Erythroblast (primary cell): ENCODE measurements around the gene MRPL46.
"Not testable (repeated sequence)": the region's sequence is repeated elsewhere in the genome, so short reads cannot be mapped to it uniquely, and the experiment has no call there.

Experiments used
- DNase-seq, 2 experiments: peaks; one replicate each; lab custom pipeline; 2025; lab: John Stamatoyannopoulos, UW
- GATA1 ChIP-seq: IDR thresholded peaks from 2 replicates; pipeline ENCODE4 v1.6.1; 2011; ENCODE audit warnings: low read depth, mild to moderate bottlenecking, control low read depth, low read length, moderate library complexity
- POLR2A ChIP-seq: IDR thresholded peaks from 2 replicates; pipeline ENCODE4 v1.6.1; 2011; ENCODE audit warnings: mild to moderate bottlenecking, low read length

MRPL46 gene

DNA sequence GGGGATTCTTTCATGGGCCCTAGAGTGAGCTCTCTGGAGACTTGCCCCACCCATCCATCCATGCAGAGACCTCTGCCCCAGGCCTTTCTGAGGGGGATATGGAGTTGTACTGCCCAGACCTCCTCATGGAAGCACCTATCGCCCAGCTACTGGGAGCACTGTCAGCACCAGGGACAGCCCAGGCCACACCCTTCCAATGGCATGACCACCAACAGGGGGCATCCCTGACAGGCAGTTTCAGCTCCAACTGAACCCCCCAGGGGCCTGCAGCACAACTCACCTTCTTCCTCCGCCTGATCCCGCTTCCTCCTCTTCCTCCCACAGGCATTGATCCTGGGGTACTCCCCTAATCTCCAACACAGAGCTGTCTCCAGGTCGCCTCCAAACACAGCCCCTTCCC is 22.1 kb upstream of the MRPL46 start:
- DNase-seq: peak in 1 of 2 experiments; percentile 6
- TF ChIP-seq POLR2A: no peak
- no peak for TF ChIP-seq GATA1

- TF ChIP-seq GATA1 (no peak), POLR2A (no peak)
- DNase-seq: no peak
These were observed 20.8 kb upstream of the MRPL46 start for GRCh38 chr15:88487796-88488523.

DNA sequence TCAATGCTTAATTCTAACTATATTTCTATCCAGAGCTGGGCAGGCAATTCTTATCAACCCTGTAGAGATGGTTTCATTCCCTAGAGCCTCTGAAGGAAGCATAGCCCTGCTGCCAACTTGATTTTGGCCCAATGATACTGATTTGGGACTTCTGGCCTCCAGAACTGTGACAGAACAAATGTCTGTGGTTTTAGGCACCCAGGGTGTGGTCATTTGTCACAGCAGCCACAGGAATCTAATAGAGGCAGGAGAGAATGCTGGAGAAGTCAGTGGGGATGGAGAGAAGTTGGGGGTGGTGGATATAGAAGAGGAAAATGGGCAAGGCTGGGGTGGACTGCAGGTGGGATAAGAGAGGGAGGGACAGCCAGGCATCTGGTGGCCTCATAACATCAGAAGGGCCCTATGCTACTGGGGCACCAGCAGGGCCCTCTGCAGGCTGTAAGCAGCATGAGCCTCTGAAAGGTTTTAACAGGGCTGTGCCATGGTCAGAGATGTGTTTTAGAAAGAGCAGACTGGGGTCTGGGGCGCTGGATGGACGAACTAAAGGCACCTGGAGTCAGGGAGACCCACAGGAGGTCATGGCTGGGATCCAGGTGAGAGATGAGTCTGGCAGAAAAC is 20.1 kb upstream of the MRPL46 start:
- DNase-seq: no peak
- TF ChIP-seq POLR2A (no peak), GATA1 (no peak)

GRCh38 chr15:88484682-88485331 is 17.6 kb upstream of the MRPL46 start:
- TF ChIP-seq POLR2A (no peak), GATA1 (no peak)
- DNase-seq: no peak

DNA sequence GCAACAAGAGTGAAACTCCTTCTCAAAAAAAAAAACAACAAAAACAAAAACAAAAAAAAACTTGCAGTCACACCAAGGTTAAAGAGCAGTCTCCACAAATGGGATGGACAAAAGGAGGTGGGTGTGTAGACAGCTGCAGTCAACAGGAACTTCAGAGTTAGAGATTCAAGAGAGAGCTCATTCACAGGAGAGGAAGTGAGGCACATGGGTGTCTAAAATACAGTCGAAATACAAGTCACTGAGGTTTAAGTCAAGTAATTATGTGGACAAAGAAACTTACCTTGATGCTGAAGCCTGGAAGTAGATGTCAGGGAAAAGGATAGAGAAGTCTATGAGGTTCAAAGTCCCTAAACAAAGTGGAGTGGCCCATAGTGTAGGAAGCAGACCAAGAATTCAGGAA is 15.1 kb upstream of the MRPL46 start:
- TF ChIP-seq GATA1 (no peak), POLR2A (no peak)
- DNase-seq: no peak

- no peak for TF ChIP-seq POLR2A
- TF ChIP-seq GATA1: no peak
- no peak for DNase-seq
These were observed 13.8 kb upstream of the MRPL46 start for GRCh38 chr15:88480981-88481380.

GRCh38 chr15:88479169-88479568 is 12.0 kb upstream of the MRPL46 start:
- DNase-seq: no peak
- TF ChIP-seq POLR2A (no peak), GATA1 (no peak)

GRCh38 chr15:88477904-88478303 is 10.7 kb upstream of the MRPL46 start:
- no peak for DNase-seq
- TF ChIP-seq GATA1: no peak
- TF ChIP-seq POLR2A: no peak

DNA sequence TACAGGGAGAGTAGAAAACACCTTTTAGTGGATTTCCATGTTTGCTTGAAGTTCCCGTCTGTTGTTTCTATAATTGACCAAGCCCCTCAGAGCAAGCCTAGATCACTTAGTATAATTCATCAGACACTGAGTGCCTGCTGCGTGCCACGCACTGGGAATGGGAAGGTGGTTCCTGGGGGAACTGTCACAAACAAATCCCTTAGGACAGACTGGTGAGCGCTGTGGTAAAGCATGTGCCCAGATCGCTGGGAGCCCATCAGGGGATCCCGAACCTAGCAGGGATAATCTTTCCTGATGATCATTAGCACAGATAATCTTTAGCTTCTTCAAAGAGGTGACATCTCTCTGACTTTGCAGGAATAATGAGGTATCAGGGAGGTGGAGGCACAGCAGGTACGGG is 9.9 kb upstream of the MRPL46 start:
- TF ChIP-seq GATA1: no peak
- TF ChIP-seq POLR2A: no peak
- DNase-seq: no peak

- TF ChIP-seq GATA1 (no peak), POLR2A (no peak)
- peak; percentile 65 to 75 for DNase-seq
These were observed 9.5 kb upstream of the MRPL46 start for GRCh38 chr15:88476635-88477060.

GRCh38 chr15:88473661-88474293 is 6.6 kb upstream of the MRPL46 start:
- not testable (repeated sequence) for DNase-seq

DNA sequence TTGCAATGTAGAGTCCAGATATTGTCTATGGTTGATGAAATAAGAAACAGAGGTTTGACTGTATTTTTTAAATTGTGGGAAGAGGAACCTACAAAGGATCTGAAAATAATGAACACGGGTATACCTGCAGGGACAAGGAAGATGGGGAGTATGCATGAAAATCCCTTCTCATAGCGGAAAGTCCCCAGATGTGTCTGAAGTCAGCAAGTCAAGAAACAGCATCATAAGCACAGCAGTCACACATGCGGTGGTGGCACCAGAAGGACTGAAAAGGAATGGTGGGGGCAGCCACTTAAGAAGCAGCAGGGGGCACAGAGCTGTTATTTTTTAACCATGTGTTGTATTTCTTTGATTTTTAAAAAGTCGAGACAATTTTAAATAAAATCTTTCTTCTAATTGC is 5.0 kb upstream of the MRPL46 start:
- TF ChIP-seq POLR2A (no peak), GATA1 (no peak)

DNA sequence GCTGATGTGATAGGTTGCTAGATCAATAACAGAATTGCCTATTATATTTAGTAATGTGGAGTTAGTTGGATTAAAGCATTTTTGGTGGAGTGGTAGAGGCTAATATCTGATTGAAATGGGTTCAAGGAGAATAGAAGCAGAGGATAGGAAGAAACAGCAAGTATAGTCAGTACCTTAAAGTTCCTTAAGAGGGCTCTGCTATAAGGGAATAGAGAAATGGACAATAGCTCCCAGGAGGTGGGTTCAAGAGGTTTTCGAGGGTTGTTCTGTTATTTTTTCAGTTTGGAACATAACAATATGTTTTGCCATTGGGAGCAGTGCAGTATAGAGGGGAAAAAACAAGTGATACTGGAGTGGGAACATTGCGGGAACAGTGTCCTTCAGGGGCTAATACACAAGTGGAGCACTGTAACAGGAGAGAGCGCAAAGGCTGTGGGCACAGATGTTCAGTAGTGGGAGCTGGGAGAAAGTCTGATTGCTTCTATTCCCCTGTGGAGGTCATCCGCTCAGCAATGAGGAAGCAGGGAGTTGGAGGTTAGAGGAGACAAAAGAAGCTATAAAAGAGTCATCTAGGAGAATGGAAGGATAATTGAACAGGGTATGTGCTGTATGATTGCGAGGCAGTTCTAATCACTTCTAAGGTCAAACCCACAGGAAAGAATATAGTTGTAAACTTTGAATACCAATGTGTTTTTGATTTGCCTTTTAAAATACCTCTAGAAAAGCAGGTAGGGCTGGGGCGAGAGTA is 3.6 kb upstream of the MRPL46 start:
- no peak for DNase-seq
- no peak for TF ChIP-seq GATA1

More for the DNA sequence above, 5.0 kb upstream of the MRPL46 start:
- no peak for DNase-seq
